K562 (cell line): Measurements from ENCODE around the gene LHX5. TPM values are rescaled to one million over a fixed set of nuclear protein-coding genes. Genes with fewer than 3 reads are reported as not detected.

Source experiments
- RCOR1 ChIP-seq, 2 experiments: IDR thresholded peaks; 2 replicates each; pipeline ENCODE4 v1.6.1; 2012; ENCODE audit warnings: low read depth in 2 of 2, low read length in 2 of 2, borderline replicate concordance in 1 of 2, improper control_type of control experiment in 1 of 2
- STAG1 ChIP-seq: sonication (generic); formaldehyde crosslinking; IDR thresholded peaks from 2 replicates; pipeline ENCODE4 v1.5.0; 2020; ENCODE audit warnings: missing genetic modification reagents, borderline replicate concordance
- polyA plus RNA-seq, 8 experiments: library from polyadenylated mRNA; depleted of rRNA in 4 of 8; stranded (reverse) in 5 of 8; unstranded in 3 of 8; fragments of >200 nt; fragmentation: Nextera tagmentation in 2 of 8; fragmentation: Illumina TruSeq in 1 of 8; extraction: Ambion mirVana in 2 of 8; extraction: Trizol in 1 of 8; gene quantifications; 2 replicates each; pipeline versions ENCODE4 v1.2.1 to v1.2.3, GENCODE V29; 2011 to 2014; ENCODE audit warnings: inconsistent platforms in 1 of 8, missing spikeins in 1 of 8
- total RNA-seq, 7 experiments: library from RNA; depleted of rRNA in 6 of 7; stranded (reverse); fragments of >200 nt in 6 of 7; fragmentation: Illumina TruSeq in 2 of 7; extraction: Trizol in 2 of 7; gene quantifications; 2 replicates each; pipeline versions ENCODE4 v1.2.1 to v1.2.3, GENCODE V29; 2011 to 2021; ENCODE audit warnings: low replicate concordance in 1 of 7
- TF ChIP-seq, protein P1 (sequence below), 2 experiments: fragments of 450-650 bp; formaldehyde crosslinking in 1 of 2; IDR thresholded peaks; 2 replicates each; pipeline versions ENCODE4 v1.4.0 to v1.6.1; 2014 to 2020; ENCODE audit warnings: mild to moderate bottlenecking in 2 of 2, borderline replicate concordance in 1 of 2, low read depth in 1 of 2
- TF ChIP-seq, protein P2 (sequence below): fragments of 250-450 bp; sonication (Bioruptor Pico); IDR thresholded peaks from 2 replicates; pipeline ENCODE4 v1.4.0; 2020
- TF ChIP-seq, protein P3 (sequence below): fragments of 450-650 bp; formaldehyde crosslinking; IDR thresholded peaks from 2 replicates; pipeline ENCODE4 v1.4.0; 2020; ENCODE audit warnings: mild to moderate bottlenecking, moderate library complexity

The LHX5 gene
- total and polyA plus RNA-seq, 9 of the 15 experiments (the other 6 are each of a cell fraction or from before 2014, with no cell fraction given): 0.04 to 0.17 (median 0.05) TPM; not detected in 6

DNA sequence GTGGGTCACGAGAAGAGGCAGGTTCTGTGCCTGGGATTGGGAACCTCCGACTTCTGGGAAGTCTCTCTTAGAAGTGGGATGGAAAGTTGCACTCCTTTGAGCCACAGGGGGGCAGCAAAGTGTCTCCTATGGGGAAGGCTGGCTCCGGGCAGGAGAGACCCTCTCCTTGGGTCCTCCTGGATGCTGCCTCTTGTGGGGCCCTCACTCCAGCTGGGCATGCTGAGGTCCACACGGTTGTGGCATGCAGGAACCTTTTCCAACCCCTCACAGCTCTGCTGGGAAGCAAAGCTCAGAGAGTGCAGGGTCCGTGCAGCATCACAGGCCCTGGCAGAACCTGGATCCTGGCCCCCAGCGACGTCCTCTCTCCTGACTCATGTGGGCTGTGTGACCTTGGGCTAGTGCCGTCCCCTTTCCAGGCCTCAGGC is 32.1 kb downstream of the LHX5 start (continued):
- TF ChIP-seq, protein P1, sequence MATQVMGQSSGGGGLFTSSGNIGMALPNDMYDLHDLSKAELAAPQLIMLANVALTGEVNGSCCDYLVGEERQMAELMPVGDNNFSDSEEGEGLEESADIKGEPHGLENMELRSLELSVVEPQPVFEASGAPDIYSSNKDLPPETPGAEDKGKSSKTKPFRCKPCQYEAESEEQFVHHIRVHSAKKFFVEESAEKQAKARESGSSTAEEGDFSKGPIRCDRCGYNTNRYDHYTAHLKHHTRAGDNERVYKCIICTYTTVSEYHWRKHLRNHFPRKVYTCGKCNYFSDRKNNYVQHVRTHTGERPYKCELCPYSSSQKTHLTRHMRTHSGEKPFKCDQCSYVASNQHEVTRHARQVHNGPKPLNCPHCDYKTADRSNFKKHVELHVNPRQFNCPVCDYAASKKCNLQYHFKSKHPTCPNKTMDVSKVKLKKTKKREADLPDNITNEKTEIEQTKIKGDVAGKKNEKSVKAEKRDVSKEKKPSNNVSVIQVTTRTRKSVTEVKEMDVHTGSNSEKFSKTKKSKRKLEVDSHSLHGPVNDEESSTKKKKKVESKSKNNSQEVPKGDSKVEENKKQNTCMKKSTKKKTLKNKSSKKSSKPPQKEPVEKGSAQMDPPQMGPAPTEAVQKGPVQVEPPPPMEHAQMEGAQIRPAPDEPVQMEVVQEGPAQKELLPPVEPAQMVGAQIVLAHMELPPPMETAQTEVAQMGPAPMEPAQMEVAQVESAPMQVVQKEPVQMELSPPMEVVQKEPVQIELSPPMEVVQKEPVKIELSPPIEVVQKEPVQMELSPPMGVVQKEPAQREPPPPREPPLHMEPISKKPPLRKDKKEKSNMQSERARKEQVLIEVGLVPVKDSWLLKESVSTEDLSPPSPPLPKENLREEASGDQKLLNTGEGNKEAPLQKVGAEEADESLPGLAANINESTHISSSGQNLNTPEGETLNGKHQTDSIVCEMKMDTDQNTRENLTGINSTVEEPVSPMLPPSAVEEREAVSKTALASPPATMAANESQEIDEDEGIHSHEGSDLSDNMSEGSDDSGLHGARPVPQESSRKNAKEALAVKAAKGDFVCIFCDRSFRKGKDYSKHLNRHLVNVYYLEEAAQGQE (IDR thresholded peaks at IDR 0.05; ENCODE audit: borderline replicate concordance): peak; percentile 69; the same call in 1 of the 2 replicates
- TF ChIP-seq, protein P1 (CRISPR knock-in tag; IDR thresholded peaks at IDR 0.05; ENCODE audit: low read depth): no peak
- TF ChIP-seq STAG1 (CRISPR knock-in tag) (peak; percentile 90), RCOR1 (IDR thresholded peaks at IDR 0.05; ENCODE audit: borderline replicate concordance in 1 of 2, low read depth in 2 of 2, low read length in 2 of 2) (peak in 1 of 2 experiments; percentile 47; a peak in 1 of 4 replicates)
- TF ChIP-seq, protein P2, sequence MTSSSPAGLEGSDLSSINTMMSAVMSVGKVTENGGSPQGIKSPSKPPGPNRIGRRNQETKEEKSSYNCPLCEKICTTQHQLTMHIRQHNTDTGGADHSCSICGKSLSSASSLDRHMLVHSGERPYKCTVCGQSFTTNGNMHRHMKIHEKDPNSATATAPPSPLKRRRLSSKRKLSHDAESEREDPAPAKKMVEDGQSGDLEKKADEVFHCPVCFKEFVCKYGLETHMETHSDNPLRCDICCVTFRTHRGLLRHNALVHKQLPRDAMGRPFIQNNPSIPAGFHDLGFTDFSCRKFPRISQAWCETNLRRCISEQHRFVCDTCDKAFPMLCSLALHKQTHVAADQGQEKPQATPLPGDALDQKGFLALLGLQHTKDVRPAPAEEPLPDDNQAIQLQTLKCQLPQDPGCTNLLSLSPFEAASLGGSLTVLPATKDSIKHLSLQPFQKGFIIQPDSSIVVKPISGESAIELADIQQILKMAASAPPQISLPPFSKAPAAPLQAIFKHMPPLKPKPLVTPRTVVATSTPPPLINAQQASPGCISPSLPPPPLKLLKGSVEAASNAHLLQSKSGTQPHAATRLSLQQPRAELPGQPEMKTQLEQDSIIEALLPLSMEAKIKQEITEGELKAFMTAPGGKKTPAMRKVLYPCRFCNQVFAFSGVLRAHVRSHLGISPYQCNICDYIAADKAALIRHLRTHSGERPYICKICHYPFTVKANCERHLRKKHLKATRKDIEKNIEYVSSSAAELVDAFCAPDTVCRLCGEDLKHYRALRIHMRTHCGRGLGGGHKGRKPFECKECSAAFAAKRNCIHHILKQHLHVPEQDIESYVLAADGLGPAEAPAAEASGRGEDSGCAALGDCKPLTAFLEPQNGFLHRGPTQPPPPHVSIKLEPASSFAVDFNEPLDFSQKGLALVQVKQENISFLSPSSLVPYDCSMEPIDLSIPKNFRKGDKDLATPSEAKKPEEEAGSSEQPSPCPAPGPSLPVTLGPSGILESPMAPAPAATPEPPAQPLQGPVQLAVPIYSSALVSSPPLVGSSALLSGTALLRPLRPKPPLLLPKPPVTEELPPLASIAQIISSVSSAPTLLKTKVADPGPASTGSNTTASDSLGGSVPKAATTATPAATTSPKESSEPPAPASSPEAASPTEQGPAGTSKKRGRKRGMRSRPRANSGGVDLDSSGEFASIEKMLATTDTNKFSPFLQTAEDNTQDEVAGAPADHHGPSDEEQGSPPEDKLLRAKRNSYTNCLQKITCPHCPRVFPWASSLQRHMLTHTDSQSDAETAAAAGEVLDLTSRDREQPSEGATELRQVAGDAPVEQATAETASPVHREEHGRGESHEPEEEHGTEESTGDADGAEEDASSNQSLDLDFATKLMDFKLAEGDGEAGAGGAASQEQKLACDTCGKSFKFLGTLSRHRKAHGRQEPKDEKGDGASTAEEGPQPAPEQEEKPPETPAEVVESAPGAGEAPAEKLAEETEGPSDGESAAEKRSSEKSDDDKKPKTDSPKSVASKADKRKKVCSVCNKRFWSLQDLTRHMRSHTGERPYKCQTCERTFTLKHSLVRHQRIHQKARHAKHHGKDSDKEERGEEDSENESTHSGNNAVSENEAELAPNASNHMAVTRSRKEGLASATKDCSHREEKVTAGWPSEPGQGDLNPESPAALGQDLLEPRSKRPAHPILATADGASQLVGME (CRISPR knock-in tag): no peak
- TF ChIP-seq, protein P3, sequence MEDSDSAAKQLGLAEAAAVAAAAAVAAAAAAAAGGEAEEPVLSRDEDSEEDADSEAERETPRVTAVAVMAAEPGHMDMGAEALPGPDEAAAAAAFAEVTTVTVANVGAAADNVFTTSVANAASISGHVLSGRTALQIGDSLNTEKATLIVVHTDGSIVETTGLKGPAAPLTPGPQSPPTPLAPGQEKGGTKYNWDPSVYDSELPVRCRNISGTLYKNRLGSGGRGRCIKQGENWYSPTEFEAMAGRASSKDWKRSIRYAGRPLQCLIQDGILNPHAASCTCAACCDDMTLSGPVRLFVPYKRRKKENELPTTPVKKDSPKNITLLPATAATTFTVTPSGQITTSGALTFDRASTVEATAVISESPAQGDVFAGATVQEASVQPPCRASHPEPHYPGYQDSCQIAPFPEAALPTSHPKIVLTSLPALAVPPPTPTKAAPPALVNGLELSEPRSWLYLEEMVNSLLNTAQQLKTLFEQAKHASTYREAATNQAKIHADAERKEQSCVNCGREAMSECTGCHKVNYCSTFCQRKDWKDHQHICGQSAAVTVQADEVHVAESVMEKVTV (CRISPR knock-in tag): peak; percentile 60
- TF ChIP-seq, all 486 proteins: peak for 15
